ENCODE data around the gene CHMP2A. TPM values are rescaled to one million over a fixed set of nuclear protein-coding genes. Genes with fewer than 3 reads are reported as not detected.
A peak's percentile ranks its signal among the peaks of the same experiment; 100 is the strongest.

The CHMP2A gene
- total and polyA plus RNA-seq, 5 donors from 2014 or later = 83.1 to 273 (median 216) TPM

- Mint-ChIP-seq H3K27ac (no peak overlapping the region), H3K4me3 (no peak overlapping the region), H3K4me1 (peaks cover 0 to 25% (median 15%) of the 10 kb centered on the region in 4 donors), H3K27me3 (no peaks in the 10 kb centered on the region), H3K36me3 (peaks cover 8% of the 10 kb centered on the region), H3K9me3 (peaks cover 0 to 5% (median 0%) of the 10 kb centered on the region in 7 donors)
- ATAC-seq (ENCODE audit: low read depth in 2 of 2) (no peak), DNase-seq (no peak)
- H3K9me3 ChIP-seq (ENCODE audit: control insufficient read depth in 2 of 2, low read length in 2 of 2) = no peaks in the 10 kb centered on the region
- no peaks in the 10 kb centered on the region for H3K27me3 ChIP-seq (ENCODE audit: control insufficient read depth, insufficient read depth, low read length)
- peaks cover 22% of the 10 kb centered on the region for H3K4me1 ChIP-seq (ENCODE audit: control insufficient read depth, insufficient read depth, low read length, poor library complexity, severe bottlenecking)
- no peak overlapping the region for H3K27ac ChIP-seq (ENCODE audit: insufficient read depth, low read length, poor library complexity, severe bottlenecking)
- H3K4me3 ChIP-seq (ENCODE audit: low read depth, low read length) = no peak overlapping the region
- H3K36me3 ChIP-seq (ENCODE audit: control insufficient read depth, insufficient read depth, low read length) = no peaks in the 10 kb centered on the region
Observed at GRCh38 chr19:58566989-58567388, 12.1 kb upstream of the CHMP2A start.

- H3K27ac Mint-ChIP-seq = peak overlapping the region in 1 of 3 donors; percentile 64
- H3K4me1 Mint-ChIP-seq = peaks cover 0 to 47% (median 25%) of the 10 kb centered on the region in 4 donors
- H3K36me3 Mint-ChIP-seq = peaks cover 11% of the 10 kb centered on the region
Observed at GRCh38 chr19:58563823-58564222, 8.9 kb upstream of the CHMP2A start.

GRCh38 chr19:58563034-58563573 is 8.2 kb upstream of the CHMP2A start:
- Mint-ChIP-seq H3K4me1 (peaks cover 0 to 47% (median 27%) of the 10 kb centered on the region in 4 donors), H3K36me3 (peaks cover 7% of the 10 kb centered on the region), H3K4me3 (peak overlapping the region; percentile 89 to 97 (median 96)), H3K9me3 (peaks cover 0 to 5% (median 0%) of the 10 kb centered on the region in 7 donors), H3K27ac (peak overlapping the region in 2 of 3 donors; percentile 75 to 78), H3K27me3 (no peaks in the 10 kb centered on the region)
- Histone ChIP-seq H3K4me1 (ENCODE audit: control insufficient read depth, insufficient read depth, low read length, poor library complexity, severe bottlenecking) (peaks cover 39% of the 10 kb centered on the region), H3K27me3 (ENCODE audit: control insufficient read depth, insufficient read depth, low read length) (no peaks in the 10 kb centered on the region), H3K27ac (ENCODE audit: insufficient read depth, low read length, poor library complexity, severe bottlenecking) (no peak overlapping the region), H3K9me3 (ENCODE audit: control insufficient read depth in 2 of 2, low read length in 2 of 2) (no peaks in the 10 kb centered on the region), H3K36me3 (ENCODE audit: control insufficient read depth, insufficient read depth, low read length) (no peaks in the 10 kb centered on the region), H3K4me3 (ENCODE audit: low read depth, low read length) (peak overlapping the region; percentile 41)
- ATAC-seq (ENCODE audit: low read depth in 2 of 2) (no peak), DNase-seq (no peak)

More at GRCh38 chr19:58563823-58564222, 8.9 kb upstream of the CHMP2A start:
- Histone ChIP-seq H3K9me3 (ENCODE audit: control insufficient read depth in 2 of 2, low read length in 2 of 2) (no peaks in the 10 kb centered on the region), H3K4me1 (ENCODE audit: control insufficient read depth, insufficient read depth, low read length, poor library complexity, severe bottlenecking) (peaks cover 39% of the 10 kb centered on the region), H3K4me3 (ENCODE audit: low read depth, low read length) (no peak overlapping the region), H3K27me3 (ENCODE audit: control insufficient read depth, insufficient read depth, low read length) (no peaks in the 10 kb centered on the region), H3K27ac (ENCODE audit: insufficient read depth, low read length, poor library complexity, severe bottlenecking) (no peak overlapping the region), H3K36me3 (ENCODE audit: control insufficient read depth, insufficient read depth, low read length) (no peaks in the 10 kb centered on the region)
- H3K4me3 Mint-ChIP-seq = peak overlapping the region; percentile 62 to 97 (median 80)
- peaks cover 0 to 5% (median 0%) of the 10 kb centered on the region in 7 donors for H3K9me3 Mint-ChIP-seq
- DNase-seq (no peak), ATAC-seq (ENCODE audit: low read depth in 2 of 2) (no peak)
- no peaks in the 10 kb centered on the region for H3K27me3 Mint-ChIP-seq

GRCh38 chr19:58562122-58563033 is 7.5 kb upstream of the CHMP2A start:
- peaks cover 0 to 55% (median 32%) of the 10 kb centered on the region in 4 donors for H3K4me1 Mint-ChIP-seq
- Histone ChIP-seq H3K4me3 (ENCODE audit: low read depth, low read length) (peak overlapping the region; percentile 41), H3K4me1 (ENCODE audit: control insufficient read depth, insufficient read depth, low read length, poor library complexity, severe bottlenecking) (peaks cover 46% of the 10 kb centered on the region), H3K36me3 (ENCODE audit: control insufficient read depth, insufficient read depth, low read length) (no peaks in the 10 kb centered on the region), H3K27ac (ENCODE audit: insufficient read depth, low read length, poor library complexity, severe bottlenecking) (peak overlapping the region; percentile 61), H3K9me3 (ENCODE audit: control insufficient read depth in 2 of 2, low read length in 2 of 2) (no peaks in the 10 kb centered on the region), H3K27me3 (ENCODE audit: control insufficient read depth, insufficient read depth, low read length) (no peaks in the 10 kb centered on the region)
- H3K9me3 Mint-ChIP-seq = peaks cover 0 to 5% (median 0%) of the 10 kb centered on the region in 7 donors
- H3K36me3 Mint-ChIP-seq = peaks cover 5% of the 10 kb centered on the region
- H3K27ac Mint-ChIP-seq = peak overlapping the region in 2 of 3 donors; percentile 75 to 78
- no peaks in the 10 kb centered on the region for H3K27me3 Mint-ChIP-seq
- ATAC-seq (ENCODE audit: low read depth in 2 of 2) (no peak), DNase-seq (peak in 2 of 3 donors; percentile 41 to 74)
- peak overlapping the region; percentile 89 to 97 (median 96) for H3K4me3 Mint-ChIP-seq

- H3K27ac ChIP-seq (ENCODE audit: insufficient read depth, low read length, poor library complexity, severe bottlenecking) = peak overlapping the region; percentile 61
- H3K27me3 Mint-ChIP-seq = no peaks in the 10 kb centered on the region
- H3K4me1 Mint-ChIP-seq = peaks cover 0 to 63% (median 34%) of the 10 kb centered on the region in 4 donors
- no peaks in the 10 kb centered on the region for H3K9me3 ChIP-seq (ENCODE audit: control insufficient read depth in 2 of 2, low read length in 2 of 2)
- H3K4me1 ChIP-seq (ENCODE audit: control insufficient read depth, insufficient read depth, low read length, poor library complexity, severe bottlenecking) = peaks cover 54% of the 10 kb centered on the region
- H3K36me3 ChIP-seq (ENCODE audit: control insufficient read depth, insufficient read depth, low read length) = peaks cover 4% of the 10 kb centered on the region
- H3K27ac Mint-ChIP-seq = peak overlapping the region in 2 of 3 donors; percentile 74 to 98
- peaks cover 5% of the 10 kb centered on the region for H3K36me3 Mint-ChIP-seq
- peaks cover 0 to 6% (median 0%) of the 10 kb centered on the region in 7 donors for H3K9me3 Mint-ChIP-seq
- DNase-seq = no peak
- H3K27me3 ChIP-seq (ENCODE audit: control insufficient read depth, insufficient read depth, low read length) = no peaks in the 10 kb centered on the region
- no peak for ATAC-seq (ENCODE audit: low read depth in 2 of 2)
- H3K4me3 ChIP-seq (ENCODE audit: low read depth, low read length) = no peak overlapping the region
- peak overlapping the region; percentile 88 to 97 (median 96) for H3K4me3 Mint-ChIP-seq
Observed at GRCh38 chr19:58561373-58562121, 6.6 kb upstream of the CHMP2A start.

GRCh38 chr19:58560921-58561320 is 6.0 kb upstream of the CHMP2A start:
- no peak for ATAC-seq (ENCODE audit: low read depth in 2 of 2)
- Histone ChIP-seq H3K36me3 (ENCODE audit: control insufficient read depth, insufficient read depth, low read length) (peaks cover 10% of the 10 kb centered on the region), H3K27ac (ENCODE audit: insufficient read depth, low read length, poor library complexity, severe bottlenecking) (no peak overlapping the region), H3K4me1 (ENCODE audit: control insufficient read depth, insufficient read depth, low read length, poor library complexity, severe bottlenecking) (peaks cover 56% of the 10 kb centered on the region), H3K9me3 (ENCODE audit: control insufficient read depth in 2 of 2, low read length in 2 of 2) (no peaks in the 10 kb centered on the region), H3K4me3 (ENCODE audit: low read depth, low read length) (no peak overlapping the region), H3K27me3 (ENCODE audit: control insufficient read depth, insufficient read depth, low read length) (no peaks in the 10 kb centered on the region)
- Mint-ChIP-seq H3K9me3 (peaks cover 0 to 6% (median 0%) of the 10 kb centered on the region in 7 donors), H3K27ac (peak overlapping the region in 2 of 3 donors; percentile 74 to 98), H3K36me3 (peaks cover 9% of the 10 kb centered on the region), H3K27me3 (no peaks in the 10 kb centered on the region), H3K4me3 (peak overlapping the region; percentile 88 to 97 (median 96)), H3K4me1 (peaks cover 0 to 69% (median 37%) of the 10 kb centered on the region in 4 donors)
- DNase-seq = no peak

Measured in CD4-positive, CD25-positive, alpha-beta regulatory T cell (primary cell).